Measurements from ENCODE around the gene RHOBTB3.
"Not testable (repeated sequence)": the region's sequence is repeated elsewhere in the genome, so short reads cannot be mapped to it uniquely, and the experiment has no call there.

RHOBTB3 gene

DNA sequence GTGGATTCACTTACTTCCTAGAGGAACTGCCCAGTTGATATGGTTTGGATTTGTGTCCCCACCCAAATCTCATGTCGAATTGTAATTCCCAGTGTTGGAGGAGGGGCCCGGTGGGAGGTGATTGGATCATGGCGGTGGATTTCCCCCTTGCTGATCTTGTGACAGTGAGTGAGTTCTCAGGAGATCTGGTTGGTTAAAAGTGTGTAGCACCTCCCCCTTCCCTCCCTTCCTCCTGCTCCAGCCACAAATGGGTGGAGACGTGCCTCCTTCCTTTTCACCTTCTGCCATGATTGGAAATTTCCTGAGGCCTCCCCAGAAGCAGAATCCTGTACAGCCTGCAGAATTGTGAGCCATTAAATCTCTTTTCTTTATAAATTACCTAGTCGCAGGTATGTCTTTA lies 17.9 kb upstream of the RHOBTB3 start:
- in situ Hi-C loops (cut with HindIII; ENCODE audit: low sequenced_read_pairs) = not testable (repeated sequence)

GRCh38 chr5:95713960-95714710 lies 17.0 kb upstream of the RHOBTB3 start:
- in situ Hi-C loops (cut with HindIII; ENCODE audit: low sequenced_read_pairs) = no loop called here

- in situ Hi-C loops (cut with HindIII; ENCODE audit: low sequenced_read_pairs) = no loop called here
Observed at GRCh38 chr5:95715799-95716461, 15.2 kb upstream of the RHOBTB3 start.

GRCh38 chr5:95717439-95717838 lies 13.7 kb upstream of the RHOBTB3 start:
- in situ Hi-C loops (cut with HindIII; ENCODE audit: low sequenced_read_pairs) = no loop called here

GRCh38 chr5:95718203-95718602 lies 12.9 kb upstream of the RHOBTB3 start:
- in situ Hi-C loops (cut with HindIII; ENCODE audit: low sequenced_read_pairs) = no loop called here

- in situ Hi-C loops (cut with HindIII; ENCODE audit: low sequenced_read_pairs) = no loop called here
Observed at GRCh38 chr5:95718738-95719137, 12.4 kb upstream of the RHOBTB3 start.

- in situ Hi-C loops (cut with HindIII; ENCODE audit: low sequenced_read_pairs) = no loop called here
Observed at GRCh38 chr5:95720094-95720786, 10.9 kb upstream of the RHOBTB3 start.

- in situ Hi-C loops (cut with HindIII; ENCODE audit: low sequenced_read_pairs) = no loop called here
Observed at GRCh38 chr5:95721582-95722295, 9.4 kb upstream of the RHOBTB3 start.

GRCh38 chr5:95723632-95724369 lies 7.3 kb upstream of the RHOBTB3 start:
- in situ Hi-C loops (cut with HindIII; ENCODE audit: low sequenced_read_pairs) = no loop called here

- in situ Hi-C loops (cut with HindIII; ENCODE audit: low sequenced_read_pairs) = no loop called here
Observed at GRCh38 chr5:95725071-95725820, 5.9 kb upstream of the RHOBTB3 start.

- in situ Hi-C loops (cut with HindIII; ENCODE audit: low sequenced_read_pairs) = no loop called here
Observed at GRCh38 chr5:95725937-95726810, 5.0 kb upstream of the RHOBTB3 start.

DNA sequence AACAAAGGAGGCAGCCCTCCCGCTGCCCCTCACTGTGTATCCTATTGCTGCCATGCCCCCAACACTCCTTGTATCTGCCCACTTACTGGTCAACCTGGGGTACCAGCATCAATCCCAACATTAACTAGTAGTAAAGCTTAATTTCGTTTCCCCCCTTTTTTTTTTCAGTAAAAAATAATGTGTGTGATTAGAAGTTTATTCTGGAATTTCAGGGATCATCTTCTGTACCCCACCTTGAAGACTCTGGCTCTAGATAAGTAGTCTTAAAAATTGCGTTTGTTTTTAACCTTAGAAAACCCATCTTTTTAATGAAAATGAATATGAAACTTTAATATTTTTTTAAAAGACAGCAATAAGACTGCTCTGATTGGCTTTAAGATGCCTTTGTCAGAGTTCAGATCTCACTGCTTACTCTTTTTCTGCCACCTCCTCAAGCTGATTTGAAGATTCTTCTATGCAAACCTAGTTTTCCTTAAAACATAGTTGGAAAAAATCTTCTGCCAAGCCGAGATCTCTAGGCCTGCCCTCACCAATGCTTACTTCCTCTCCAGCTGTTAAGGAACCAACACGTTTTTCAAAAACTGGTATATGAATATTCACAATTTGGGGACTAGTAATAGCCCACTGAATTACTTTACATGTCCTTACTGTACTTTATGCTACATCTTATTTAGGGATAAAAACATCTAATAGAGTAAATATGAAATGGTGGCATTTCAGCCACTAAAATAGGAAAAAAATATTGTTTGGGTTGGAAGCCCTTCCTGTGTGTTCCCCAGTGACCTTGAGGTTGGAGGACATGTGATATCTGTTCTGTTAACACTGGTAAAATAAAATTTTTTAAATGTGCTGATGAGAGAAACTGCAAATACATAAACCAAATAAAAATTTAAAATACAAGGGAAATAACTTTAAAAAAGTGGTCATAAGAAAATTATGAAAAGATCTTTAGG lies 4.0 kb upstream of the RHOBTB3 start:
- in situ Hi-C loops (cut with HindIII; ENCODE audit: low sequenced_read_pairs) = no loop called here

- in situ Hi-C loops (cut with HindIII; ENCODE audit: low sequenced_read_pairs) = no loop called here
Observed at GRCh38 chr5:95727764-95728191, 3.4 kb upstream of the RHOBTB3 start.

GRCh38 chr5:95728494-95729114 lies 2.5 kb upstream of the RHOBTB3 start:
- in situ Hi-C loops (cut with HindIII; ENCODE audit: low sequenced_read_pairs) = no loop called here

DNA sequence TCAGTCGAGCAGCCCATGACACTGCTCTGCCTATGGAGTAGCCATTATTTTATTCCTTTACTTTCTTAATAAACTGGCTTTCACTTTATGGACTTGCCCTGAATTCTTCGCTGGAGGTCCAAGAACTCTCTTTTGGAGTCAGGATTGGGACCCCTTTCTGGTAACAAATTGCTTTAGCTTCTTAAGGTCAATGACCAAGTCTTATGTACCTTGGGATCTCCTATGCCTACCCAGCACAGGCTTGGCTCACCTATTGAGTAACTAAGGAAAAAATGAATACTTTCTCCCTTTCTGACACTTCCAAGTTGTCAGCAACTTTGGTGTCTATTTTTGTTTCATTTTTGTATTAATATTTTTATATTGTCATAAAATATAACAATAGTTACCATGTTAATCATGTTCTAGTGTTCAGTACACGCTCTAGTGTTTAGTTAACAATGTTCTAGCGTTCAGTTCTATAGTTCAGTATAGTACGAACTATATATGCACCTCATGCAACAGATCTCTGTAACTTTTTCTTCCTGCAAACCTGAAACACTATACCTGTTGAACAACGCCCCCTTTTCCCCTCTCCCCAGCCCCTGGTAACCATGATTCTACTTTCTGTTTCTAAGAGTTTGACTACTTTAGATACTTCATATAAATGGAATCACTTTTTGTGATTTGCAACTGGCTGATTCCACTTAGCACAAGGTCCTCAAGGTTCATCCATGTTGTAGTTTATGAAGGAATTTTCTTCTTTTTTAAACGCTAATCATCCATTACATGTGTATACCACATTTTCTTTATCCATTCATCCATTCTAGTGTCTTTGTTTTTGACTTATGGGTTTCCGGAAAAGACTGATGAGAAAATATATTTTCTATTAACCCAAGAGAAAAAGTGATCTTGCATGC lies 1.8 kb upstream of the RHOBTB3 start:
- in situ Hi-C loops (cut with HindIII; ENCODE audit: low sequenced_read_pairs) = no loop called here

DNA sequence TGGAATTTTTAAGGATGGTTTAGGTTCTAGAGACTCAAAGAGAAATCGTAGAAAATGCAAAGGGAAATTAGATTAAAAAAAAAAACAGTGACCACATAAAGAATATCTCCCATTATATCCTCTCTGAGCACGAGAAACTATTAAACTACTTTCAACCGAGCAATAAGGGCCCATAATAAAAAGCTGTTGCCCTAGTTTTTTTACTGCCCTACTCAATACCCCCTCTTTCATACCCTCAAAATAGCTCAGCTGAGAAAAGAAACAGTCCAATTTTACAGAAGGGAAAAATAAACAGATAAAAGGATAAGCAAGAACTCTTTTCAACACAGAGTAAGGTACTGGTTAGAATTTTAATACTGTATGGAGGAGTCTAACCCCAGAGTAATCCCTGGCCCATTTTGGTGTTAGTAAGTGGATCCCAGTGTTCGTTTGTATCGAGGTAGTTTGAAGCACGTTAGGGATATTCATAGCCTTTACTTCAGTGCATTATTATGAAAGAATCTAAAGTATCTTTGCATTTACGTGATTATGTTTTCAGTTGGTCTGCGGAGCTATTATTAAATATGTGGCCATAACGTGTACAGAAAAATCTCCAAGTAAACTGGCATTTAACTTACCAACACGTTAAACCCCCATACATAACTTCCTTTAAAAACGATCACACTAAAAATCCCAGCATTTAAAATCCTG lies 980 bp upstream of the RHOBTB3 start:
- in situ Hi-C loops (cut with HindIII; ENCODE audit: low sequenced_read_pairs) = no loop called here
